HG03103 (cell line): ENCODE data around the gene CDC7.

Experiments used
- ATAC-seq: cut with Tn5 transposase; IDR thresholded peaks from one replicate; pipeline ENCODE4 v1.9.1; 2021; ENCODE audit warnings: low read depth; ENCODE audit not compliant: unreplicated experiment

CDC7 gene

DNA sequence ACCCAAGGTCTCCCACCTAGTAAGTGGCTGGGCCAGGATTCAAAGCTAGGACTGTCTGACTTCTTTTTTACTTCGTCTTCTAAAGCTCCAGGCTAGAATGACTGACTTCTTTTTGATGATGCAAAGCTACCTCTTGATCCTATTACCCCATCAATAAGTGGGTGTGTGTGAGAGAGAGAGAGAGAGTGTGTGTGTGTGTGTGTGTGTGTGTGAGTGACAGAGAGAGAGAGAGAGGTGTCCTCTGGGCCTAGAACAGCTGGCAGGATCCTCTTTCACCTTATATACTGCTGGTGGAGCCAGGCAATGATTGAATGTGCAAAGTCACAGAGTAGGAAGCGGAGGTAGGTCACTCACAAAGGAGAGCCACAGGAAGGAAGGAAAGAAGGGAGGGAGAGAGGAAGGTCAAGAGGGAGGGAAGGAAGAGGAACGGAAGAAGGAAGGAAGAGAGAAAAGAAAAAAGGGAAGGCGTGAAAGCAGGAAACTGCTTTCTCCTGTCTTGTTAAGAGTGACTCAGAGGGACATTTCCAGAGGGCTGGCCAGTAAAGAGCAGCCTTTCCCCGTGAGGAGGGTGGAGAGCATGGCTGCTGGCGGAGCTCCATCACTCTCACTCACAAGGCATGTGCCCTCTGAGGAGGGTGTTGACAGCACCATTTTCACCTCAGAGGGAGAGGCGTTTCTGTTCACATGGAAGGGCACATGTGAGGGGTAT lies 68.9 kb downstream of the CDC7 start:
- ATAC-seq = no peak

DNA sequence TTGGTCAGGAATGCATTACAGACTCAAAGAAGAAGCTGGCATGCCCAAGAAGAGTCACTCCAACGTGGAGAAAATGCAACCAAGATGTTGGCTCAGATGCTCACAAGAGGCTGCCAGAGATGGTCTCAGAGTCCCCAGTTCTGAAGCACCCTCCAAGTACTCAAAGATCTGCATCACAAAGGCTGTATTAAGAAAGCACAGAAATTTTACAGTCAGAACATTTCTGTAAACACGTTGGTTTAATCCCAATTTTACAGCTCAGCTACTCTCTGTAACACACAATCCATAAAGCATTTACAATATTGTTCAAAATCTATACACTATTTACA lies 69.4 kb downstream of the CDC7 start:
- no peak for ATAC-seq

DNA sequence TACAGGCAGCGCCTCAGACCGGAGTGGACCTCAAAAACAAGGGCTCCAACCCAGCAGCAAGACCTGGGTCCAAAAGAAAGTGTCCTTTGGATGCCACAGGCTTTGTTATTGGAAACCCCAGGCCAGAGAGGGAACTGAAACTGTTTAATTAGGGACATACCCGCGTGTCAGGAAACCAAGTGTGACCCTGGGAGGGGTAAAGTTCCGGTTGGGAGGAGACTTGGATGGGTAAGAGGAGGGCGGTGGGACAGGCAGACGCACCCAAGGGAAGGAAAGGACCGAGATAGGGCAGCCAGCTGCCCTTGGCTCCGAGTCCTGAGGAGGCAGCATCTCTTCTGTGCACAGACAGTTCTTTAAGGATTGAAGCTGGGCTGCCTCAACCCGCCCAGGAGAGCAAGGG lies 71.4 kb downstream of the CDC7 start:
- ATAC-seq = peak; percentile 62
